Calu3 (cell line): Measurements from ENCODE around the gene CNTNAP1. TPM values are rescaled to one million over a fixed set of nuclear protein-coding genes. Genes with fewer than 3 reads are reported as not detected.

Source experiments
- BruUV-seq: library from RNA; stranded (reverse); fragments of 400-500 nt; replicated peaks from 2 replicates; lab custom pipeline; 2021; lab: Mats Ljungman, UMichigan
- CTCF ChIA-PET: fragments of 300-600 bp; sonication (Branson Sonifier 250); formaldehyde crosslinking; loops from one replicate; lab custom pipeline; 2022; ENCODE audit warnings: antibody characterized with exemption; lab: Charles Lee
- DNase-seq: peaks from one replicate; pipeline ENCODE4 v3.0.0; 2022
- H3K27ac Mint-ChIP-seq: one replicate; pipeline ENCODE4 v1.8.0; 2022; ENCODE audit warnings: mixed read lengths; ENCODE audit not compliant: unreplicated experiment
- H3K27me3 Mint-ChIP-seq: one replicate; pipeline ENCODE4 v1.8.0; 2022; ENCODE audit warnings: mixed read lengths; ENCODE audit not compliant: unreplicated experiment
- H3K36me3 Mint-ChIP-seq: one replicate; pipeline ENCODE4 v1.8.0; 2022; ENCODE audit warnings: mild to moderate bottlenecking, moderate library complexity, mixed read lengths; ENCODE audit not compliant: insufficient read depth, unreplicated experiment
- H3K4me1 Mint-ChIP-seq: one replicate; pipeline ENCODE4 v1.8.0; 2022; ENCODE audit warnings: mild to moderate bottlenecking, low read depth, mixed read lengths; ENCODE audit not compliant: unreplicated experiment
- H3K4me3 Mint-ChIP-seq: one replicate; pipeline ENCODE4 v1.8.0; 2022; ENCODE audit warnings: mild to moderate bottlenecking, low read depth, moderate library complexity, mixed read lengths; ENCODE audit not compliant: unreplicated experiment
- H3K9me3 Mint-ChIP-seq: one replicate; pipeline ENCODE4 v1.8.0; 2022; ENCODE audit warnings: low read depth, mixed read lengths; ENCODE audit not compliant: unreplicated experiment
- intact Hi-C: fragments of 100-400 bp; cut with micrococcal nuclease; formaldehyde crosslinking; loops from one replicate; pipeline ENCODE4 v1.10.0; 2022; ENCODE audit not compliant: unreplicated experiment
- total RNA-seq: library from RNA; stranded (reverse); gene quantifications from 2 replicates; pipeline ENCODE4 v1.2.3, GENCODE V29; 2022
- TF ChIP-seq, protein P1 (sequence below): fragments of 200-600 bp; IDR thresholded peaks from one replicate; pipeline ENCODE4 v1.8.0; 2022; ENCODE audit warnings: antibody characterized with exemption; ENCODE audit not compliant: unreplicated experiment

CNTNAP1 gene
- total RNA-seq, 1 experiment from 2014 or later, result 1.3 TPM

DNA sequence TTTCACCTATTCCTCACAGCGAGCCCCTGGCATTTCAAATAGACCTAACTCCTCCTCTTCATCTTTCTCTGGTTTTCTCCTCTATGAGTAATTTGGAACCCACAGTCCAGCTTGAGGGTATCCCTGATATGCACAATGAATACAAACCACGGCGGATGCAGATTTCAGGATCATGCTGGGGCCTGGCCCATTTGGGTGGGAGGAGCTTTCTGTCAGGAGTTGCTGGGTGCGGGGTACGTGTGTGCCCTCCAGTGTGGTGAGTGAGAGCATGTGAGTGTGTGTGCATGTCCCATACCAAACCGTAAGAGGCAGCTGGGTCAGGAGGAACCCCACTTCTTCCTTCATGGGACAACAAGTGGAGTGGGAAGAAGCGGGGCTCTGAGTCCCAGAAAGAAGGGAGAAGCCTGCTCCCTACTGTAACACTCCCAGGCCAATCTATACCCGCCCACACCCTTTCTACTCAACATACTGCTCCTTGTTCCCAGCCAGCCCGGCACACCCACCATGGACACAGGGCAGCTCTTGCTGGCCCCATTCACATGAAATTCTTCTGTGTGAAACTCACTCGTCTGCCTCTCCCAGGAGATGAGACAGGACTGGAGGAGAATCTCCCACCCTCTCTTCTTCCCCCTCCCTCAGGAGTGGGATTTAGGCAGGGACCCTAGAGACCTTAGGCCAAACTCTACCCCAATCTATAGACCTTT, 18.4 kb downstream of the CNTNAP1 start:
- Mint-ChIP-seq H3K36me3 (peaks cover 12% of the 10 kb centered on the region), H3K4me3 (no peak overlapping the region), H3K9me3 (no peaks in the 10 kb centered on the region), H3K27ac (no peak overlapping the region), H3K4me1 (no peaks in the 10 kb centered on the region), H3K27me3 (no peaks in the 10 kb centered on the region)
- DNase-seq, result no peak
- TSS peak; percentile 17 for BruUV-seq
- TF ChIP-seq, protein P1, sequence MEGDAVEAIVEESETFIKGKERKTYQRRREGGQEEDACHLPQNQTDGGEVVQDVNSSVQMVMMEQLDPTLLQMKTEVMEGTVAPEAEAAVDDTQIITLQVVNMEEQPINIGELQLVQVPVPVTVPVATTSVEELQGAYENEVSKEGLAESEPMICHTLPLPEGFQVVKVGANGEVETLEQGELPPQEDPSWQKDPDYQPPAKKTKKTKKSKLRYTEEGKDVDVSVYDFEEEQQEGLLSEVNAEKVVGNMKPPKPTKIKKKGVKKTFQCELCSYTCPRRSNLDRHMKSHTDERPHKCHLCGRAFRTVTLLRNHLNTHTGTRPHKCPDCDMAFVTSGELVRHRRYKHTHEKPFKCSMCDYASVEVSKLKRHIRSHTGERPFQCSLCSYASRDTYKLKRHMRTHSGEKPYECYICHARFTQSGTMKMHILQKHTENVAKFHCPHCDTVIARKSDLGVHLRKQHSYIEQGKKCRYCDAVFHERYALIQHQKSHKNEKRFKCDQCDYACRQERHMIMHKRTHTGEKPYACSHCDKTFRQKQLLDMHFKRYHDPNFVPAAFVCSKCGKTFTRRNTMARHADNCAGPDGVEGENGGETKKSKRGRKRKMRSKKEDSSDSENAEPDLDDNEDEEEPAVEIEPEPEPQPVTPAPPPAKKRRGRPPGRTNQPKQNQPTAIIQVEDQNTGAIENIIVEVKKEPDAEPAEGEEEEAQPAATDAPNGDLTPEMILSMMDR, result no peak
- CTCF ChIA-PET, result no interaction called here
- intact Hi-C loops, result loop anchor here (10.0 kb wide), 1 partner anchor 64 kb away; the partner anchor contains the start of gene RAMP2

GRCh38 chr17:42702446-42702845, 20.1 kb downstream of the CNTNAP1 start:
- no peaks in the 10 kb centered on the region for H3K4me1 Mint-ChIP-seq
- no peaks in the 10 kb centered on the region for H3K27me3 Mint-ChIP-seq
- CTCF ChIA-PET, result no interaction called here
- no peak overlapping the region for H3K4me3 Mint-ChIP-seq
- BruUV-seq, result no TSS peak
- peaks cover 19% of the 10 kb centered on the region for H3K36me3 Mint-ChIP-seq
- intact Hi-C loops, result loop anchor here (10.0 kb wide), 1 partner anchor 62 kb away; the partner anchor contains the start of gene RAMP2
- no peaks in the 10 kb centered on the region for H3K9me3 Mint-ChIP-seq
- H3K27ac Mint-ChIP-seq, result no peak overlapping the region
- TF ChIP-seq, protein P1, result no peak
- DNase-seq, result no peak

GRCh38 chr17:42704490-42704836, 22.1 kb downstream of the CNTNAP1 start:
- Mint-ChIP-seq H3K4me3 (no peak overlapping the region), H3K27ac (no peak overlapping the region), H3K36me3 (peaks cover 13% of the 10 kb centered on the region), H3K9me3 (no peaks in the 10 kb centered on the region), H3K4me1 (no peaks in the 10 kb centered on the region), H3K27me3 (no peaks in the 10 kb centered on the region)
- intact Hi-C loops, result loop anchor here (10.0 kb wide), 1 partner anchor 60 kb away; the partner anchor contains the start of gene RAMP2
- CTCF ChIA-PET, result interaction anchor here (1.1 kb wide), 1 partner anchor 156 kb away, joined by 3 read pairs; no protein-coding TSS in a partner anchor
- TF ChIP-seq, protein P1, result no peak
- no TSS peak for BruUV-seq
- no peak for DNase-seq

GRCh38 chr17:42704837-42705494, 22.6 kb downstream of the CNTNAP1 start:
- H3K4me1 Mint-ChIP-seq, result no peaks in the 10 kb centered on the region

More at GRCh38 chr17:42704837-42705494, 22.6 kb downstream of the CNTNAP1 start:
- H3K9me3 Mint-ChIP-seq, result no peaks in the 10 kb centered on the region
- CTCF ChIA-PET, result no interaction called here
- no peaks in the 10 kb centered on the region for H3K27me3 Mint-ChIP-seq
- H3K27ac Mint-ChIP-seq, result no peak overlapping the region
- TF ChIP-seq, protein P1, result no peak
- no TSS peak for BruUV-seq
- no peak overlapping the region for H3K4me3 Mint-ChIP-seq
- DNase-seq, result no peak
- peaks cover 14% of the 10 kb centered on the region for H3K36me3 Mint-ChIP-seq
- intact Hi-C loops, result loop anchor here (10.0 kb wide), 1 partner anchor 60 kb away; the partner anchor contains the start of gene RAMP2
